Measurements from ENCODE around the gene SLC10A7.
A peak's percentile ranks its signal among the peaks of the same experiment; 100 is the strongest.

The SLC10A7 gene

DNA sequence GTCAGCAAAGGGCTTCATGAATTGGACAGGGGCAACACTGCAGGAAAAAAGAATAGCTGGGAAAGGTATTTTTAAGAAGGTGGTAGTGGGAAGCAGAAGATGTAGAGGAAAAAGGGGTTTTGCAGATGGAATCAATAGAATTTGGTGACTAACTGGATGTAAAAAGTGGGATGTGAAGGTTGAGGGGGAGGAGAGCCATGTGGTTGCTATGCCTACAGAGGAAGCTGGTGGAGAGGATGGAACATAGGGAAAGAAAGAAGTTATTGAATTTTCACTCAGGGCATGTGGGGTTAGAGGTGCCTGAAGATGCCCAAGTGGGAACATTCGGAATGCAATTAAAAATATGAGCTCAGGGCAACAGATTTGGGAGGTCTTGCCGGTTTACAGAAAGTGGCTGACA, 274.4 kb downstream of the SLC10A7 start:
- no peak for DNase-seq

DNA sequence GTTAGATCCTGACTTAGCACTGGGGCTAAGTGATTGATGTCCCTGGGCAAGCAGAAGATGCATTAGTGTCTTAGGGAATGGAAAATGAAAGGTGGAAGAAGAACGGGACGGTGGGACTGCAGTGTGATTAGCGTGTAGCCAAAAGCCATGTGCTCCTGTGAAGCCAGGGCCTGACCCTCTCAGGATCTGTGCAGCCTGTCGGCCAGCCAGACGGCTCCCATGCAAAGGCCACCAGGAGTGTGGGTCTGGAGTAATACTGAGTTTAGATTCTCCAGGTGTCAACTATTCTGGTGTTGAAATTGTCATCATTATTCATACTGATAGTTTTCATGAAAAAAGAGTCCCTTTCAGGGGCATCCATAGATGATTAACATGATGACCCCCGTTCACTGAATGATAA, 275.4 kb downstream of the SLC10A7 start:
- DNase-seq, result no peak

DNA sequence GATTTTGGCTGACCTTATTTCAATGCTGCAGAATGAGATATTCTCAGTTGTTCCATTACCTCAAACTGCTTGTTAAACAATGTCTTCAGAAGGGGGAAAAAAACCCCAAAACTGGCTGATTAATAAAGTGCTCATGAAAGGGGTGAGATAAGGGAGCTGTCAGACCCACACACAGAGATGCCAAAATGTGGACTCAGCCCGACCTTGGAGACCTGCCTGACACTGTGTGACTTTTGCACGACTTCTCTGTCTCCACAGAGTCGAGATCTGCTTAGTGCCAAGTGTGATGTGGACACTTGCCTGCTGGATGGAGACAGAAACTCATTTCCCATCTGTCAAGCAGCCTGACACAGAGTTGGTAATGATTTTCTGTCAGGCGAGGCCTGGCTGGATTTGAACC, 275.9 kb downstream of the SLC10A7 start:
- DNase-seq, result no peak

DNA sequence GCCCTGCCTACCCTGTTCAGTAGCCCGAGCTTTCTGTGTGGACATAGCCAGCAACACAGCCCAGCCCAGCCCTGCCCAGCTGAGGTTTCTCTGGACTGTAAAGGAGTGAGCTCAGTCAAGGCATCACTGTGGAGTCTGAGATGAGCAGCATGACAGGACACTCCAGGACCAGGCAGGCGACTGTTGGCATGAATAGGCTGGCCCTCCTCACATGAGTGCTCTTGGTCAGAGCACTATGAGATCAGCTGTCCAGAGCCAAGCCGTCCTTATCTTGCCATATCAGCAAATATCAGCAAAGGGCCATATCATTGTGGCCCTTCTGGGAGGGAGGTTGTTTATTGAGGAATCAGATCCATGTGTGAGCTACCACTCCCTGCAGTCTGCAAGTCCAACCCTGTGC, 276.5 kb downstream of the SLC10A7 start:
- DNase-seq, result no peak

DNA sequence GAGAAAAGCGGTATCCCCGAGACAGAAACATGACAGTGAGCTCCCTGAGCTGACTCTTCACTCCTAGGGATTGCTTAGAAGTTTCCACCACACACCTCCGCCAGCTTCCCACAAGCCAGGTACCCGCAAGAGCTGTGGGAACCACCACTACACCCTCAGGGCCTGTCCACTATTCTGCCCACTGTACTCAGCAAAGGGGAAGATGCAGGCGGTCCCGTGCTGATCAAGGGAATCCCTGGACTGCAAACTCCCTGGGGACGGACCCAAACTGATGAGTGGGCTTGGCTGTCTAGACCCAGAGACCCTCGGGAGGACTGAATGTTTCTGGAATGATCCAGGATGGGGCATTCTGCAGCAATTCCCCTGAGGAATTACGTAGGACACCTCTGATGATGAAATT, 277.2 kb downstream of the SLC10A7 start:
- DNase-seq, result no peak

DNA sequence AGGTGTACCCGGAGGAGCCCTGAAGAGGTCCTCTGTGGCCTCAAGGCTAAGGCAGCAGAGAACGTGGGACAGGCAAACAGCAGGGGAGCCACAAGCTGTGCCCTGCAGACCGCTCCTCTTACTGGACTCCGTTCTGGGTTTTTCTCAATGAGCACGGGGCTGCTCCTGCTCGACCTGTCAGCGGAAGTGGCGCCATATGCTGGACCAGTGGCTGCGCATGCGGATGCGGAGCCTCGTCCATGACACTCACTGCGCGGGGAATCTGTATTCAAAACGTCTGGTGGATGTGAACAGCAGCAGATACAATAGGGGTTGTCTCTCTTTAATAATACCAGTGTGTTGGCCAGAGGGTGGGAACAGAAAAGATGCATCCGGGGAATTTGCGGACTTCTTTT, 277.9 kb downstream of the SLC10A7 start:
- DNase-seq, result no peak

DNA sequence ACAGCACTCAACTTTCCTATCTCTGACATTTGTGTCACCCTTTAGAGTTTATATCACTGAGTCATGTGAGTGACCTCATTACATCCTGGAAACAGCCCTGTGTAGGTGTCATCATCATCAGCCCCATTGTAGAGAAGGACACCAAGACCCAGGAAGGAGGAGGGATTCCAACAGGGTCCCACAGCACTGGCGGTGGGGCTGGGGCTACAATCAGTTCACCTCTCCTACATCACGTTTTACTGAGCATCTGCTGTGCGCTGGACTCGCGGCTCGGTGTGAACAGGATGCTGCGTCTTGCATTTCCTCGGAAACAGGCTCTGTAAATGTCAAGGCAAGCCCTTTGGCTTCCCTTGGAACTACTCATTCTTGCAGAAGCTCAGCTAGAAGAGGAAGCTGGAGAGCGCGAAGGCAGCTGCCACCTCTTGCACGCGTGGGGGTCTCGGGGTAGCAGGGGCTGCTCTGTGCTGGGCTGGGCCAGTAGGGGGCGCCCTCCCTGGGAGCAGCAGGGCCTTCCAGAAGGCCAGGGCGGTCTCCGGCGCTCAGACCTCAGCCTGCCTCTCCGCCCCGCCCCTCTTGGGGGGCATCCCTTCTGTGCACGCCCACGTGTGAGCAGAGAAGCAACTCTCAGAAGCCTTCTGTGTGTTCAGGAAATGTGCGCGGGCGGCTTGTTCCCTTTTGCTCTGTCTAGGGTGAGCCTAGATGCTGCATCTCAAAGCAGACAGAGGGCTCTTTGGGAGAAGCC, 278.4 kb downstream of the SLC10A7 start:
- DNase-seq, result no peak

DNA sequence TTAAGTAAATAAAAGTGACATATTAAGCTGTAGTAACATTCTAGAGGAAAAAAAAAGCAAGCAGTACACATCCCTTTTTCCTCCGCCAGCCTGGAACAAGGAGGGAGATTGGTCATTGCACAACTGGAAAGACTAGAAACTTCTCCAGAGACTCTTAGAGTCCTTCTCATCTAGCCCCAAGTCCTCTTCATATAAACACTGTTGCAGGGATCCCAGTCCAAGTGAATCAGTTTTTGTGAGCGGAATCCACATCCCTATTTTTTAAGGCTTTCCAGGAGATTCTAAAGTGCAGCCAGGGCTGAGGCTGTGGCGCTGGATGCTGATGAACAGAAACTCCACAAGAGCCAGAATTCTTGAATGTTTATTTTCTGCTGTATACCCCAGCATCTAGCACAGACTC, 283.6 kb downstream of the SLC10A7 start:
- DNase-seq, result no peak

DNA sequence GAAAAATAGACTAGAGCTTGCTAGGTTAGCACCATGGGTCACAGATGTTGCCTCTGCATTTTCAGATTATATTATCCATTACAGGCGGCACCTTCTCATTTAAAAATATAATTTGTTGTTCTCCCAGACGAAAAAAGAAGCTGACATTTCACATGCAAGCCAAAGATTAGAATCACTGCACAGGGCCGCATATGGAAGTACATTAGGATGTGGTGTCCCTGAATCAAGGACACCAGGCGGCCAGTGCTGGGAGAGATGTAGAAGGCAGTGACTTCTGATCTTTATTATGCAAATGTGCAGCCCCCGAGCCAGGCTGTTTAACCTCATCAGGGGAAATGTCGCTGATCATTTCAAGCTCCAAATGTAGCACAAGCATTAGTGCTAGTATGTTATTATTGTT, 284.6 kb downstream of the SLC10A7 start:
- no peak for DNase-seq

DNA sequence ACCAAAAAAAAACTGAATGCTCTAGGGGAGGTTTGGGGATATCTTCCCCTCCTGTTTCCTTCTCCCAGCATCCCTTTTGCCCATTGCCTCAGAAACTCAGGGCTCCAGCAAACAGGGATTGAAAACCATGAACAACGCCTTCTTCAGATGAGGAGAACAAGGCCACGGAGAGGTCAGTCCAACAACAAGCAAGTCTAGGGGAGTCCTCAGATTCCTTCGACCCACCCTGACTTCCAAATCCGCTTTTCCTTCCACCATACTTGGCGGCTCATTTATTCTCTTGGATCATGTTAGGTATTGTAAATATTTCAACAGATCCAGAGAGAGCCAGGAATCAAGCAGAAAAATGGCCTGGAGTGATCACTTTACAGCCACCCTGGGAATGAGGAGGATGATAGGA, 285.5 kb downstream of the SLC10A7 start:
- no peak for DNase-seq

DNA sequence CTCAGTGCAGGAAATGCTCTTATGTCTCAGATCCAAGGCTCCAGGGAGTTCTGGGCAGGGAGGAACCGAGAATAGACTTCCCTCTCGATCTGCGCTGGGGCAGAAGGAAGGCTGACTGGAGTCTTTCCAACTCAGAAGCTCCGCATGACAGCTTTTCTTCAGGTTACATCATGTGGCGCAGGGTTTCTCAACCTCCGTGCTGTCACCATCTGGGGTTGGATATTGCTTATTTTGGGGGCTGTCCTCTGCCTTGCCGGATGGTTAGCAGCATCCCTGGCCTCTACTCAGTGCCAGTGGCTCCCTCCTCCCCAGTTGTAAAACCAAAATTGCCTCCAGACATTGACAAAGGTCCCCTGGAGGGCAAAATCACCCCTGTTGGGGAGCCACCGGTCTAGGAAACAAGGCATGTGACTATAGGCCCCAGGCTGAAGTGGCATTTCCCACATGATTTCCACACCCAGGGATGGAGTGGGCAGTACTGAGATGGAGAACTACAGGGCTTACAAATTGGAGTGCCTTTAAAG, 286.0 kb downstream of the SLC10A7 start:
- DNase-seq, result peak; percentile 40

DNA sequence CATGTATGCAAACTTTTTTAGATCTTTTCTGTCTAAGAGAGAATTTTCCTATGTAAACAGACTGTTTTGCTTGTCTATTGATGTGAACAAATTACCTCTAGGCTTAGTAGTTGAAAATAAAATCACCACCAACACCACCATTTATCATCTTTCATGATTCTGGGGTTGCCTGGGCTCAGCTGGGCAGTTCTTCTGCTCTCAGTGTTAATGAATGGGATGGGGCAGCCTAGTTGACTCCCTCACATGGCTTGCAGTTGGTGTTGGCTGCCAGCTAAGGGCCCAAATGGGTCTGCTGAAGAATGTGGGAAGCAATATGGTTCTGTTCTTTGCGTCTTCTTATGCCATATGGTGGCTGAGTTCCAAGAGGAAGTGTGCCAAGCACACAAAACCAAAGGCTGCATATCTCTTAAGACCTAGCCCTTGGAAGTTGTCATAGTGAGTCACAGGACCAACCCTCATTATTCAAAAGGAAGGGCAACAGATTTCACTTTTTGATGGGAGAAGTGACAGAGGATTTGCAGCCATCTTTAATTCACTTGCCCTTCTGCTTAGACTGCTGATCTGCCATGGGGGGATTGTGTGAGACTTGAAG, 289.5 kb downstream of the SLC10A7 start:
- DNase-seq, result no peak

DNA sequence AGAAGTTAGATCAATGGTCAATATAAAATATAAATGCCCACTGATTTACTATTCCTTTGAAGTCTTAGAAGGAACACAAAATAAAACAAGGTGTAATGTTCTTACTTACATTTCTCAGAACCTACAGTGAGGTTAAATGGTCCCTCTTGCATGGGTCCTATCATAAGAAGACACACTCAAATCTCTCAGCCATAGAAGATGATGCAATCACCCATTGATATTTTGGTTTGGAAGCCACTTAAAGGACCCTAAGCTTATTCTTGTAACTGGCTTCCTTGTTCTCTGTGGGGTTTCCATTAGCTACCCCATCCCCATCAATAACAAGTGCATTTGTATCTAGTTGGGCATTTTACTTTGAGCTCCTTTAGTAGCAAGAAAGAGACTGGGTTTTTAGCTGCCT, 292.3 kb downstream of the SLC10A7 start:
- DNase-seq, result no peak

DNA sequence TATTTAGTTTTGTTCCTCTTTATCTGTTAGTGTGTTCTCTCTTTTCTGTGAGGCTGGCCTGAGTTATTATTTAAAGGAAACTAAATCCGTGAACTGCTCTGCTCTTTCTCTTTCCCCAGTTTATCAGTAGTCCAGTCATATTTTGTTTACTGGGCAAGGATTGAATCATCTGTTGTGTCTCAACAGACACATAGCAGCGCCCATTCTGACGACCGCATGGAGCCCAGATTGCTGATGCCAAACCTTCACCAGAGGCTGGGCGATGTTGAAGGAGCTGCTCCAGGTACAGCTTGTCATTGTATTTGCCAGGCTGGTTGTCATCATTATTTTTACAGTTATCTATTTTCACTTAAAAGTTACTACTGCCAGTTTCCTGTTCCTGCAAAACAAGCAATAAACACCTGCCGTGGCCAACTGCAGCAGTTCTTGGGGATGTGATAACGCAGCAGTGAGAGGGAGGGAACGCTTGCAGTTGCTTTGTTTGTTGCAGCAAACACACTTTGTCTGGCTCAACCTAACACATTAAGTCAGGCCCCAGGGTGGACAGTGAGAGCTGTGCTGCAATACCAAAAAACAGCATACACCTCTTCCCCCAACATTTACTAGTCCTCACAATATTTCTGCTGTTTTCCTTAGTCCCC, 297.3 kb downstream of the SLC10A7 start:
- no peak for DNase-seq

DNA sequence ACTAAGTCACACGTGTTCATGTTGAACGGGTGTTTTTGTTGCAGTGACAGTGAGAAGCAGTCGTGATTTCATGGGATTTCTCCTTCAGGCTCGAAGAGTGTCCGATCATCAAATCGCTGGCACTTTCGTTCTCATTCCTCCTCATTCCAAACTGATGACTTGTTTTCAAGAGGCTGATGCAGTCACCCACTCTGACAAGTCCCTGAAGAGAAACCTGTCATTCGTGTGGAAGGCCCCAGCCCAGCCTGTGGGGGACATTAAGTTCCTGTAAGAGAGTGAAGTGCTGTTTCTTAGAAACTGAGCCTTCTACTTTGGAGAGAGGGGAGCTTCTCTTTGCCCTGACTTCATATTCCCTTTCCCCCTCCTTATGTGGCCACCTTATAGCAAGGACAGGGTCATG, 299.4 kb downstream of the SLC10A7 start:
- DNase-seq, result no peak

DNA sequence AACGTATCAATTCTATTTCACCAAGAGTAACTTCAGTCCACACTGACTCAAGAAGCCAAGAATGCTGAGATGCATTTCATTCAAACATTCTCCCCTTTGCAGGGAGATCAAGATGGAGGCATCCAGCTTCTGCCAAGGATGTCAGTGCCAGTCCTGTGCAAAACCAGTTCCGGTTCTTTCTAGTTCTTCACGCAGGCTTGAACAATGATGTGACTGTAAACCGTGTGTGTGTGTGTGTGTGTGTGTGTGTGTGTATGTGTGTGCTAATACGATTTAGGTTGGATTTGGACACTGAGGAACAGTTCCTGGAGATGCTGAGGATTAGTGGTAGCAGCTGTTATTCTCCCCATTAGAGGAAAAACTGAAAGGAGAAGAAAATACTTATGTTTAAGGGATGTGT, 307.5 kb downstream of the SLC10A7 start, which contains the start of gene REELD1:
Gene REELD1 (plus strand): TSS at position 301 of the 400 bp plus-strand sequence. CDS start 2,415 bp downstream, outside the sequence.
- no peak for DNase-seq

DNA sequence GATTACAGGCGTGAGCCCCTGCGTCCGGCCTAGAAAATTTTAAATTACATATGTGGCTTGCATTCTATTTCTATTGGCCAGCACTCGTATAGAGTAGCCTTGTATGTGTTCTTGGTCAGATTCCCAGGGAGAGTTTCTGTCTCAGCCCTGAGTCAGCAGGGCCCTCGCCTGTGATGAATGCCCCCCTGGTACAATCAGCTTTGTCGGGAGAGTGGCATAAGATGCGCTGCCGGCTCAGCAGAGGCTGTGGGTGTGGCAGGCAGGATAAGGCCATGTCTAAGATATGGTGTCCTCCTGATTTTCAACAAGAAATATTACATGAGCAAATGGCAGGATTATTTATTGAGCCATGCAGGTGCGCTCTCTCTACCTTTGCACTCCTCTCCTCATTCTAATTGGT, 309.0 kb downstream of the SLC10A7 start:
- DNase-seq, result no peak

DNA sequence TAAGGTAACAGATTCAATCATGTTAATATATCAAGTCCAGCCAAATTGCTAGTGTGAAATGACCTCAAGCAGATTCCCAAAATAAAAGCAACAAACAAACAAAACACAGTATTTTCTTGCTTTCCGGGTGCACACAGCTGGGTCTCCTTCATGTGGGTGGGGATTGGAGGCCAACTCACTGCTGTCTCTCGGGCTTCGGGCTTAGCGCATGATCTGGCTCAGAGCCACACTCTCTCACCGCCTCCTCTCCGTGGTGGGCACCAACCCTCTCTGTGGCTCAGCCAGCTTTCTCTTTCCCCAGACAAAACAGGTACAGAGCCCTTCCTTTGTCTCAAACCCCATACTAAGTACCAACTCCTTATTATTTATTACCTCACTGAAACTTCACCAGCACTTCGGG, 310.3 kb downstream of the SLC10A7 start:
- no peak for DNase-seq

DNA sequence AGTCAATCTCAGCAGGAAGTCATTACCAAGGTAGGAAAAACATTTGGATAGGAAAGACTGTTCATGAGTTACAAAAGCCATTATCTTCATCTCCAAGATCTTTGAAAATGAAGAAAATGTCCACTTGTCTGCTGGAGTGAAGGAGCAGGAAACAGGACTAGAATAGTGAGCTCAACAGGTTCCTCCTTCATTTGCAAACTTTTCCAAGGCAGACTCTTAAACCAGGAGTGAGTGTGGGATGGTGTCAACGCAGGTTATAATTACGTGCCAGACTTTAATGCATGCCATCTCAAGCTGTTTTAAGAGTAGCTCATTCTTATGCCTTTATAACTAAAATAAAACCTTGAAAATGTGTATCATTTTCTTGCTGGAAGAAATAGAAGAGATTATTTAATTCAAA, 310.9 kb downstream of the SLC10A7 start:
- DNase-seq, result no peak

DNA sequence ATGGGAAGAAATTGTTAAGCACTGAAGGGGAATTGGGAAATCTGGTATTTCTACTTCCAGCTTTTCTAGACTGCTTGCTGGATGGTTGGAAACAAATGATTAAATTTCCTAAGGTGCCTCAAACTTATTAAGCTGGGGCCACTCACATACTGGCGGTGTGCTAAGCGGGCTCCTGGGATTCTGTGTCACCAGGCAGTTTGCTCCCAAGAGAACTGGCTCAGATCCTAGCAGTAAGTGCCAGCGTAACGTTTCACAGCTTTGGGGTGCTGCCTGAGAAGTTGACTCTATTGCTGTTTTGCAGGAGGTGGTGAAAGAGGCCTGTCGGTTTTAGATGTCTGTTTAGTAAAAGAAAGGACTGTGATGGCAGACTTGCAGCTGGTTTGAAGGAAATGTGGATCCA, 314.3 kb downstream of the SLC10A7 start:
- DNase-seq, result no peak

All from NCI-H446 treated with DMSO at 0.1 percent for 48 hours (cell line).